CD4-positive, alpha-beta T cell treated with Interleukin-21 for 1 hour (primary cell): ENCODE measurements around the gene CALHM3.

ENCODE experiments used
- DNase-seq: peaks from one replicate; pipeline ENCODE4 v3.0.0-alpha.2; 2020

CALHM3 gene

DNA sequence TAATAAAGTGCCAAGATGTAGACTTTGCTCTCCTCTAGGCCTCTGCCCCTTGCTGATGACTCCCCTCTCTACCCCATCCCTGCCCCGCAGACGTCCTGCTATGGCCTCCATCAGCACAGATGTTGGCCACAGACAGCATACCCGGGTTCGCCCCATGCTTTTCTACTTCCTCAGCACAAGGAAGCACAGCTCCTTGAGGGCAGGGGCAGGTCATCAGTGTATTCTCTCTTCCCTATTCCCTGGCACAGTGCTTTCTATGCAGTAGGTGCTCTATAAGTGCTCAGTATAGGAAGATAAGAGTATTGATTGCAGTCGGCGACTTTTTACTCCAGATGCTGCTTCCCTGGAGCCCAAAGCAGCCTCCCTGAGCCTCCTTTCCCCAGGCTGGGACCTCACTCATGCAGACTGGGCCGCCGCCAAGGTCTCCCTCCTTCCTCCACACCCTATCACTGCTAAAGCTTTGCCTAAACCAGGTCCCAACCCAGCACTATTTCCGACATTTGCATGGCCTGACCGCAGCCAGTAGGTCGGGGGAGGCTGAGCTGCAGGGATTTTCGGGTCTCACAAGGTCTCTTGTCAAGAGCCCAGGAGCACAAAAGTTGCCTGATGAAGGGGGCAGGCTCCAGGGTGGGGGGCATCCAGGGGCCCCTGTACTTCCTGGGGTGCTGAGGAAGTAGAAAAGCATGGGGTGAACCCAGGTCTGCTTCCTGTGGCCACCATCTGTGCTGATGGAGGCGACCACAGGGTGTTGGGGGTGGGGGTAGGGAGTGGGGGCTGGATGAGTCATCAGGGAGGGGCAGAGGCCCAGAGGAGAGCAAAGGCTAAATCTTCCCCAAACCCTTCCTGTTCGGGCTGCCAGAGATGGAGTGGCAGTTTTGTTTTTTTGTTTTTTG, 8.0 kb downstream of the CALHM3 start:
- peak; percentile 82 for DNase-seq

GRCh38 chr10:103469201-103469600, 9.8 kb downstream of the CALHM3 start:
- DNase-seq: no peak

GRCh38 chr10:103467406-103467805, 11.6 kb downstream of the CALHM3 start:
- DNase-seq: peak; percentile 12

DNA sequence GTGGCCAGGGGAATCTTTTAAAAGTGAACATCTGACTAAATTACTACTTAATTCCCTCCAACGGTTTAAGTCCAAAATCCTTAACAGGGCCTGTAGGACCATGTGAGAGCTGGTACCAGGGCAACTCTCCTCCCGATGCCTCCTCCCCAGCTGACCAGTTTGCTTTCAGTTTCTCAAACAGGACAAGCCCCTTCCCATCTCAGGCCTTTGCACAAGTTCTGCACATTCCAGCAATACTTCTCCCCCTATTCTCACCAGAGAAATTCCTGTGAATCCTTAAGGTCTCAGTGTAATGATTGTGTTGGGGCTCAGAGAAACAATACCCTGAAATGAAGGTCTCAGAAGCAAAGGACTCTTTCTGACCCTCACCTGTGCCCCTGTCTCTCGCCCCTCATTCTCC, 12.3 kb downstream of the CALHM3 start:
- DNase-seq: no peak

- DNase-seq: no peak
These were observed 13.4 kb downstream of the CALHM3 start for GRCh38 chr10:103465411-103466179.

GRCh38 chr10:103463499-103463898, 15.5 kb downstream of the CALHM3 start:
- no peak for DNase-seq

GRCh38 chr10:103459615-103460014, 19.4 kb downstream of the CALHM3 start:
- no peak for DNase-seq

GRCh38 chr10:103458720-103459119, 20.3 kb downstream of the CALHM3 start, which contains the start of gene CALHM1:
TSS of gene CALHM1 (minus strand) at chr10:103458900. CDS start at chr10:103458751, 149 bp downstream.
- no peak for DNase-seq

GRCh38 chr10:103457896-103458583, 21.0 kb downstream of the CALHM3 start:
- DNase-seq: no peak

GRCh38 chr10:103457176-103457712, 21.8 kb downstream of the CALHM3 start:
- no peak for DNase-seq

DNA sequence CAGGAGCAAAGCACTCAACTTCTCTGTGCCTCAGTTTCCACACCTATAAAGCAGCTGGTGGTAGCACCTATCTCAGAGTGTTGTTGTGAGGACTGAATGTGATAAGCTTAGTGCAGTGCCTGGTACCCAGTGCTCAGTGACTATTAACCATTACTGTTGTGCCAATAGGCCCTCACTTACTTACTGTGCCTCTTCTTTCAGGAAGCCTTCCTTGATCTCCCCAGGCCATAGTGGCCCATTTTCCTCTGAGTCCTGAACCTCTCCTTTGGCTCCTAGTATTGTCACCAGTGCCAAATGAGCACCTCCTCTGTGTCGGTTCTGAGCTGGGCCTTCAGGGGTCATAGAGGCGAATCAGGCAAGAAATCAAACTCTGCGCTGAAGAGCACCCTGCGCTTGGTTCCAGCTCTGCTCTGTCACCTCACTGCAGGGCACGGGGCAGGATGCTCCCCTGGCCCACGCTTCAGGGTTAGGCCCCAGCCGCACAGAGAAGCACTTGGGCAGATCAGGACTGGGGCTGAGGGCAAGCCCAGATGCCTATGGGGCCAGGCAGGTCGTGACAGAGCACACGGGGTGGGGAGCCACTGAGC, 22.9 kb downstream of the CALHM3 start:
- no peak for DNase-seq

GRCh38 chr10:103455235-103455634, 23.8 kb downstream of the CALHM3 start:
- DNase-seq: no peak

DNA sequence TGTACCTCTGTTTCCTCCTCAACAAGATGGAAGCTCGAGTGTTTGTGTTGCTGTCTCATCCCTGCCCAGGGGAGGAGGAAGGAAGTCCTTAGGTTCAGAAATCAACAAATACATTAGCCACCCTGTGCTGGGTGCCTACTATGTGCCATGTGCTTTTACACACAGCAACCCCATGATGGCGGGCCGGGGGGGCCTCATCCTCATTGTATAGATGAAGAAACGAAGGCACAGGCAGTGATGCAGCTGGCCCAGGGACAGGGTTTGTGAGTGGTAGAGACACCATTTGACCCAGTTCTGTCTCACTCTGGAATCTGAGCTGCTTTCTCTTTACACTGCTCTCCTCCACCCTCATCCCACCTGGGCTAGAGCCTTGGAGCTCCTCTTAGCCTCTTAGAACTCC, 25.0 kb downstream of the CALHM3 start:
- no peak for DNase-seq

DNA sequence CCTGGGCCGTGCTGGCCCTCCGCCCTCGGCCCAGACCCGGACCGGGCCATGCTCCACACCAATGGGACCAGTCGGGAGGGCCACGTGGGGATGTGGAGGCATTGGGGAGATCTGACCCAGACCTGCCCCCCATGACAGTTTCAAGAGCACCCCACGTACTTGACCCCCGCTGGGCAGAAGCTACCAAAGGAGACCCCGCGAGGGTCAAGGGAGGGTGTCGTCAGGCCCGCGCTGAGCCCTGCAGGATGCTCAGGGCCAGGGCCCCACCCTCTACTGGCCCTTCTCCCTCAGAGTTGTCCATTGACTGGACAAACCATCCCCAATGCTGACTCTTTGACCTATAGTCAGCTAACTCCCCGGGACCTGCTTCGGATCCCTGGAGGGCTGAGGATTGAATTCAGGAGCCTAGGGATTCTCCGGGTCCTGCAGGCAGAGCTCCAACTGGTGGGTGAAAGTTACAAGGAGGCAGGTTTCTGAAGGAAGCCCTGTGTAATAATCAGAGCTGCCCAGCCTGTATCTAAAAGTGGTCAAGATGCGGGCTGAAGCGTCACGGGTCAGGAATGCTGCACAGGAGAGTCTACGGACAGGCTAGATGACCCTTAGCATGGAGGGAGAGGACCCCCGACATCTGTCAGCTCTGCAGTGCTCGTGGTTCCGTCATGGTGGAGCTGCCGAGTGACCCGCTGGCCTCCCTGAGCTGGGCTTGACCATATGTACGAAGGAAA, 26.4 kb downstream of the CALHM3 start:
- no peak for DNase-seq

DNA sequence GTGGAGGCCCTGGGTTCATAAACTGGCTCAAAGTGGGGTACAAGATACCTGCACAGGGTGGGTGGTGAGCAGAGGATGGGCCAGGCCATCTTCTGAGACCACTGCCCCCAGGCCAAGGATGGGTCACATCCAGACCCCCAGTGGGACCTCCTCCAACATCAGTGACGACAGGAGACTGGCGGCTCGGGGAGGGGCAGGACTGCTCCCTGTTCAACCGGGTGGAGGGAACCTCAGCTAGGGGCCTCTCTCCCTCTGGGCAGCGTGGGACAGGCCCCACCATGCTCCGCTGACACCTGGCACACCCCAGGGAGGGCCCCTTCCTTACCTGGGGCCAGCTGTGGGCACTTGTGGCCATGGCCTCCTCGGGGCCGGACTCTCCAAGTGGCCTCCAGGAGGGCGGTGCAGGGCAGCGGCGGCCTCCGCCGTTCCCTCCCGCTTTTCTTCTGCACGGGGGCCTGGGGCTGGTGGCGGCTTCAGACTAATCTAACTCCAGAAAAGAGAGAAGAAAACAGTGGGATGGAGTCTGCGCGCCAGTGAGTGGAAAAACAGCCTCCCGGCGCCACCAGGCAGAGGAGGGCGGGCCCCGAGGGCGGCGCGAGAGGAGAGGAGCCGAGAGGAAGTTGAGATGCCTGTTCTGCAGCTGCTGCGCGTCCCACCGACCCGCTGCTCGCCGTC, 27.1 kb downstream of the CALHM3 start, which contains the start of gene CALHM2:
CALHM2 (minus strand) TSS at position 540 of the 675 bp plus-strand sequence. CDS start 2,429 bp downstream, outside the sequence.
- peak; percentile 43 for DNase-seq

DNA sequence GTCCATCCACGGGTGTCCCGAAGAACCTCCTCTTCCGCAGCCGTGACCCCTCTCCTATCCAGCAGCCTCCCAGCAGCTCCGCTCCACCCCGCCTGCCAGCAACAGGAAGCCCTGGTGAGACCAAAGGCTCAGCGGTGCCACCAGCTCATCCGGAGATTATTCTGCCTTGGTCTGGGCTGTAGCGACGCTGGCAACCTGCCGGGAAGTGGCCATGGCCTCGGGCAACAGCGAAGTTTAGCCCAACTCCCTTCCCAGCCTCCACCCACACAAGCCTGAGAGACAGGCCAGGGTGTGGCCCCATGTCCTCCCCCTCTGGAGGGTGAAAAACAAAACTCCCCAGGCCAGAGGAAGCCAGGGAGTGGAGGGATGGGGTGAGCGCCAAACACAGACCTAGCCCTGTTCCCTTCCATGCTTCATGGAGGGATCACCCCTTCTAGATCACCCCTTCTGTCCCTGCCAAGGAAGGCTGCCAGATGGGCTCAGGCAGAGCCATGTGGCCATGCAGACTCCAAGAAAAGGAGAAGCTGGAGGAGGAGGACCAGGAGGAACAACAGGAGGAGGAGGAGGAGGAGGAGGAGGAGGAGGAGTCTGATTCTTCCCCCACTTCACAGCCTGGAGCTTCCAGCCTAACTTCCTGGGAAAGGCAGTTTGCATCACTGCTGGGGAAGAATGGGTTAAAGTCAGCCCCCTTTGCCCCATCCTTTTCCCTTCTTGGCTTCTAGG, 27.8 kb downstream of the CALHM3 start:
- peak; percentile 55 for DNase-seq

DNA sequence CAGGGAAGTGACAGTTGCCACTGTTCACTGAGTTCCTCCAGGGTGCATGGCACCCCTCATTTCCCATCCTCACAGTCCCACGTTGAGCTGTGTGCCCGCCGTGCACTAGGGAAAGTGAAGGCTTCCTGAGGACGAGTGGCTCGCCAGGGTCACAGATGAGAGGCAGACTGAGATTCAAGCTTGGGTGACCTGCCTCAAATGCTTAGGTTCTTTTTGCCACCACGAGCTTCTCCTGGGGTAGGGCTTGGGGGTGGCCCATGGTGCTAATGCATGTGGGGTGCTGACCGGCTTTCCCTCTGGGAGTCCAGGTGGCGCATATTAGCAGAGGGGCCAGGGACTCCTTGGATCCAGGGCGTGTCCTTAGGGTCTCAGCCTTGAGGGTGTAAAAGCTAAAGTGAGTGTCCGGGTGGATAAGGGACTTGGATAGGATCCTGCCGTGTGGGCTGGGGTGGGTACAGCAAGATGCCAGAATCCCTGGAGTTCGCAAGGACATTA, 28.8 kb downstream of the CALHM3 start:
- DNase-seq: no peak

GRCh38 chr10:103449208-103450144, 29.6 kb downstream of the CALHM3 start:
- no peak for DNase-seq

DNA sequence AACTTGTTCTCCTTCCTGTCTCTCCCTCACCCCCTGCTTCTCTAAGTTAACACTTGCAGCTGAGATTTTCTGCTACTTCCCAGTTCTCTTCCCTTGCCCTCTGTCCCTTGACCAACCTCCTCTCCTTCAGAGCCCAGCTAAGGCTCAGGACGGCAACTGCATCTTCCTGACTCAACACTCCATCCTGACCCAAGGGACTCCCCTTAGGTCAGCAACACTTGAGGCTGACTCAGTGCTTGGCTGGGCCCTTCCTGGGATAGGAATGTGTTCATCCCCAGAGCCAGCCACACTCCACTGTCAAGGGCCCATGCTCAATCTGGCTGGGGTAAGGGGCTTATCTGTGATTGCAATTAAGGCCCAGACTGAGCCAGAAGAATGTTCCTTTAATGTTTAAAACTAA, 30.3 kb downstream of the CALHM3 start:
- no peak for DNase-seq
